Uterus (tissue), 2 donors: ENCODE results near the gene LGALS16.

ENCODE experiments used
- CTCF ChIP-seq, 4 experiments: fragments of 200-600 bp in 2 of 4; fragments of 450-650 bp in 2 of 4; sonication (generic) in 2 of 4; IDR thresholded peaks; one replicate each; pipeline ENCODE4 v1.5.1; 2016 to 2019; ENCODE audit warnings: antibody characterized with exemption in 4 of 4, mild to moderate bottlenecking in 2 of 4, moderate library complexity in 1 of 4
- POLR2A ChIP-seq, 2 donors: fragments of 450-650 bp; IDR thresholded peaks; one replicate each; pipeline ENCODE4 v1.6.1; 2016; ENCODE audit warnings: antibody characterized with exemption in 2 of 2, mild to moderate bottlenecking in 1 of 2, moderate library complexity in 1 of 2

- TF ChIP-seq CTCF (IDR thresholded peaks at IDR 0.05) (no peak), POLR2A (IDR thresholded peaks at IDR 0.05) (no peak)
These were observed 13.9 kb upstream of the LGALS16 start for GRCh38 chr19:39641773-39642172.
